NCI-H187 treated with DMSO at 0.1 percent for 48 hours (cell line): ENCODE measurements around the gene DHX35.

Source experiments
- DNase-seq: peaks from one replicate; lab custom pipeline; 2025; lab: John Stamatoyannopoulos, UW

Gene DHX35

GRCh38 chr20:39021748-39022147, 59.6 kb downstream of the DHX35 start:
- no peak for DNase-seq

- DNase-seq, result no peak
Measured at GRCh38 chr20:39025883-39026282, 63.7 kb downstream of the DHX35 start.

- DNase-seq, result no peak
Measured at GRCh38 chr20:39029364-39029763, 67.2 kb downstream of the DHX35 start.

DNA sequence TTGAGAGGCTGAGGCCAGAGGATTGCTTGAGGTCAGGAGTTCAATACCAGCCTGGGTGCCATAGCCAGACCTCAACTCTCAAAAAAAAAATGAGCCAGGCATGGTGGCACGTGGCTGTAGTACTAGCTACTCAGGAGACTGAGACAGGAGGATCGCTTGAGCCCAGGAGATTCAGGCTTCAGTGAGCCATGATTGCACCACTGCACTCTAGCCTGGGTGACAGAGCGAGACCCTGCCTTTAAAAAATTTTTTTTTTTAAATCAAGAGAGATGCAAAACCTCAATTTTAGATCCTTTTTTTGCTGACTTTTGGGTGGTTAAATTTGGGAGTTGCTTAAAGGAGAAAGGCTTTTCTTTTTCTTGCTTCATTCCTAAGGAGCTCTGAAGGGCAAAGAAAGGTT, 70.9 kb downstream of the DHX35 start:
- DNase-seq, result no peak

- DNase-seq, result no peak
Measured at GRCh38 chr20:39036011-39036410, 73.9 kb downstream of the DHX35 start.

GRCh38 chr20:39036851-39037250, 74.7 kb downstream of the DHX35 start:
- DNase-seq, result no peak

GRCh38 chr20:39038047-39038446, 75.9 kb downstream of the DHX35 start:
- DNase-seq, result no peak

GRCh38 chr20:39038495-39038894, 76.4 kb downstream of the DHX35 start:
- DNase-seq, result no peak

DNA sequence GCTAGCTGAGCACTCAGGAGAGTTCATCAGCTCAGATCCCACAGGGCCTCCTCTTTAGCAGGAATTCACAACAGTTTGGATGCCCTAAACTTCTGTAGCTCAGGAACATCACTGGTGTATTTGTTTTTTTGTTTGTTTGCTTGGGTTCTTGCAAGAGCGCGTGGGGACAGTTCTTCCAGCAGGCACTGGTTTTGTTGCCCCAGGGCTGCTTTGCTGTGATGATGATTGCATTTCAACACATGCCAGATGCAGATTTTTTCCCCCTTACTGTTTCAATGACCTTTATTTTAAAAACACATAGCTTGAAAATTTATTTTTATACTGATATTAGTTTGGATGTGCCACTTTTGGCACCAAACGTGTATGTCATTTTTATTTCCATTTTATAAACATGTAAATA, 77.1 kb downstream of the DHX35 start:
- DNase-seq, result no peak

DNA sequence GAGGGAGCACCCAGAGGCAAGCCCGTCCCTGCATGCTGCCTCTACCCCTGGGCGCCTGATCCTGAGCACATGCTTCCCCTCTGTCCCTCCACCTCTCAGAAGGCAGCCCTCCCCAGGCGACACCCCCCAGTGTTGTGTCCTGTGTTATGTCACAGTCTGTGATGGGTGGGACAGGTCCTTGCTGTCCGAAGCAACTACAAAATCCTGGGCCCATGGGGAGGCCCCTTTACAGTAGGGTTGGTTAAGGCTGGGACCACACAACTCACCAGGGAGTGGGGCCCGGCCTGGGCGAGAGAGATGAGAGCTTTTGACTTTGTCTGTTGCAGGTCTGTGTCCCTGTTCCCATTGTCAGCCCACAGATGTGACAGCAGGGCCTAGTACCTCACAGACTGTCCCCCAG, 78.0 kb downstream of the DHX35 start:
- no peak for DNase-seq

- no peak for DNase-seq
Measured at GRCh38 chr20:39041067-39041466, 78.9 kb downstream of the DHX35 start.

DNA sequence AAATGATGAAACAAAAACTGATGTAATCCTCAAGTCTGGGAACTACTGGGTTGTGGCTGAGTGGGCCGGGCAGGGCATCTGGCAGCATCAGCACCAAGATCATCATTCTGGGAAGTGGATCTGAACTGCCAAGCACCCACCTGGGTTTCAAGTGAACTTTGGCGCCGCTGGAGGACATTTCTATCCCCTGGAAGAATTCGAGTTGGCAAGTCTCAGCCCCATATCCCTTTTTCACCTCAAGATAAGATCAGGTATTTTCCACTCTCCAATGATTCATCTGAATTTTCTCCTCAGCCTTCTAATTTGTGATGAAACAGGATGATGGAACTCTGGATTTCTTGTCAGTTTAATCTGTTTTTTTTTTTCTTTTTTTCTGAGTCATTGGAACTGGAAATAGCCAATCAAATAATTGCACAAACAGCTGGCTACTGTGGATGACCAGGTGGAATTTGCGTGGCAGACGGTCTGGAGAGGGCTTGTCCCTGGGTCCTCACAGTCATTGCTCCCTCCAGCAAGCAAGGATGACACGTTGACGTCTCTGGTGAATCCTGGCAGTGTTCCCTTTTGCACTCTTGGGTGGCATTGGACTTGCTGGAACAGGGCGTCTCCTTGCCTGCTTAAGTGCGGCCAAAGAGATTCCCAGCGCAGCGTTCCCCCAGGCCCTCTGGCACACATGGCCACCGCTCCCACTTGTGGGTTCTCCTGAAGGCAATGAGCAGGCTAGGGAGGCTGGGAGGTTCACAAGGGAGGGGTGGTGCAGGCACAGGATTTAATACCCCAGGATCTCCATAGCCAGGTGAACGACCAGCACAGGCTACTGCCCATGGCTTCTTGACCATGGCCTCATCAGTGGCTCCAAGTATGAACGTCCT, 80.4 kb downstream of the DHX35 start:
- no peak for DNase-seq

GRCh38 chr20:39044501-39044900, 82.4 kb downstream of the DHX35 start:
- no peak for DNase-seq

- no peak for DNase-seq
Measured at GRCh38 chr20:39045676-39046075, 83.5 kb downstream of the DHX35 start.

DNA sequence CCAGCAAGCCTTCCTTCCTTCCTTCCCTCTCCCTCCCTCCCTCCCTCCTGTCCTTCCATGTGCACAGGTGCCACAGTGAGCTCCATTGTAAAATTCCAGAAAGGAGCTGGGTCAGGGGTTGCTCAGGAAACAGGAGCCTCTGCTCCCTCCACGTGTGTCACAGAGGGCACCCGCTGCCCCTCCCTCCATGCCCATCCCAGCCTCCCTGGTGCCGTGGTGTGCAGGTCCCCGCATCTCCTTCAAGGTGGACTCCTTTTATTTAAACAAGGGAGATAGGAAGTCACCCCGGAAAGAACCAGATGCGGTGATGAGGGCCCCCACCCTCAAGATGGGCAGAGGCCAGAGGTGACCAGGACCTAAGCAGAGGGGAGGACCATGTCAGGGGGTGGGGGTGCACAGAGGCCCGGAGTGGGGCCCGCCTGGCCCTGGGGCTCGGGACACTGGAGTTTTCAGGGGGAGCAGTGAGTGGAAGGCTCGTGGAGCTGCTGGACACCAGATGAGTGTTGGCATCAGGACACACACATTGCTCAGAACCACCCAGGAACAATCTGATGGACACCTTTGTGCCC, 85.4 kb downstream of the DHX35 start:
- DNase-seq, result no peak

- no peak for DNase-seq
Measured at GRCh38 chr20:39048000-39048696, 86.0 kb downstream of the DHX35 start.

DNA sequence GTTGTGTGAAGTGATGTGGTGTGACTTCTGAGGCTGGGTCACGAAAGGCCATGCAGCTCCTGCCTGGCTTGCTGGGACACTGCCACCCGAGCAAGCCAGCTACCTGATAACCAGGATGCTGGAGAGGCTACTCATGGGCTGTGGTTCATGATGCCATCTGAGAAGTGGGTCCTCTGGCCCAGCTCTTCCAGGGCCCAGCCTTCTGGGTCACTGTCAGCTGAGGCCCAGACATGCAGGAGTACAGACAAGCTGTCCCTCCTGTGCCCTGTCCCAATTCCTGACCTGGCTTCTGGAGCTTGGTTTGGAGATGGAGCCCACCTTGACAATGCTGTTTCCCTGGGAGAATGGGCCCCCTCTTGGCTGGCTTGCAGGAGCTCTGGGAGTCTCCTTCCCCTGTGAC, 87.0 kb downstream of the DHX35 start:
- DNase-seq, result no peak

- no peak for DNase-seq
Measured at GRCh38 chr20:39049684-39050554, 87.8 kb downstream of the DHX35 start.

- DNase-seq, result no peak
Measured at GRCh38 chr20:39050555-39050902, 88.4 kb downstream of the DHX35 start.

- DNase-seq, result no peak
Measured at GRCh38 chr20:39052676-39053075, 90.5 kb downstream of the DHX35 start.

DNA sequence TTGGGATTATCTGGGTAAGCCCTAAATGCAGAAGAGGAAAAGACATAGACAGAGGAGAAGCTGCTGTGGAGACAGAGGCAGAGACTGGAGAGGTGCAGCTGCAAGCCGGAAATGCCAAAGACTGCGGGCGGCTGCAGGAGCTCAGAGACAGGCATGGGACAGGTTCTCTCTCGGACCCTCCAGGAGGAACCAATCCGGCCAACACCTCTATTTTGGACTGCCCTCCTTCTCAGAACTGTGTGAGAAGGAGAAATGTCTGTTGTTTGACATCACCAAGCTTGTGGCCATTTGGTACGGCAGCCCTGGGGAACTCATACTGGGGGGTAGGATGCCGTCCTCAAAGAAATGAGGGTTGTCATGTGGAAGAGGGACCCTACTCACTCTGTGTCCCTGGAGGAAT, 95.0 kb downstream of the DHX35 start:
- no peak for DNase-seq

DNA sequence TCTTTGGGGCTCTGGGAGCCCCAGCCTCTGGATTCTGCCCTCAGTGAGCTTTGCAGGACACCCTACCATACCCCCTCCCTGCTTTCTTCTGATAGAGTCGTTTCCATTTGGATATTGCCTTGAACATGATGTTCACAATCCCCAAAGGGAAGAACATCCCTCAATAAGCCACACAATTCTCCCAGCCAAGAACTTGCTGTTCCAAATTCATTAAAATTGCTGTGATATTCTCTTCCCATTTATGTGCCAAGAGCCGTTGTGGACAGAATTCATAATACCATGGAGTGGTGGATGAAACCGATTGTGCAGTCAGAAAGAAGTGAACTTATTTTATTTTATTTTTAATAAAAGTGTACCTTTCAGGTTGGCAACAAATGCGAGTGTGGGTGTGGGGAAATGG, 95.8 kb downstream of the DHX35 start:
- DNase-seq, result no peak
